ENCODE results near the gene DDX51. TPM values are rescaled to one million over a fixed set of nuclear protein-coding genes. Genes with fewer than 3 reads are reported as not detected.
"Not testable (repeated sequence)": the region's sequence is repeated elsewhere in the genome, so short reads cannot be mapped to it uniquely, and the experiment has no call there.

Gene DDX51
- total RNA-seq, 1 donor from 2014 or later, result 7.5 TPM

GRCh38 chr12:132140918-132141841, 2.9 kb downstream of the DDX51 start:
- no peak for DNase-seq (ENCODE audit: low spot score)

GRCh38 chr12:132140501-132140900, 3.6 kb downstream of the DDX51 start:
- no peak for DNase-seq (ENCODE audit: low spot score)

- no peak for DNase-seq (ENCODE audit: low spot score)
Measured at GRCh38 chr12:132139912-132140311, 4.2 kb downstream of the DDX51 start.

GRCh38 chr12:132138941-132139871, 4.9 kb downstream of the DDX51 start:
- DNase-seq (ENCODE audit: low spot score), result no peak

GRCh38 chr12:132137483-132138125, 6.5 kb downstream of the DDX51 start:
- DNase-seq (ENCODE audit: low spot score), result no peak

- not testable (repeated sequence) for DNase-seq (ENCODE audit: low spot score)
Measured at GRCh38 chr12:132136226-132136625, 7.9 kb downstream of the DDX51 start.

- DNase-seq (ENCODE audit: low spot score), result not testable (repeated sequence)
Measured at GRCh38 chr12:132134653-132135183, 9.4 kb downstream of the DDX51 start.

- DNase-seq (ENCODE audit: low spot score), result no peak
Measured at GRCh38 chr12:132133952-132134652, 10.0 kb downstream of the DDX51 start.

- no peak for DNase-seq (ENCODE audit: low spot score)
Measured at GRCh38 chr12:132132609-132133430, 11.3 kb downstream of the DDX51 start.

- no peak for DNase-seq (ENCODE audit: low spot score)
Measured at GRCh38 chr12:132131952-132132351, 12.2 kb downstream of the DDX51 start.

GRCh38 chr12:132131229-132131628, 12.9 kb downstream of the DDX51 start:
- DNase-seq (ENCODE audit: low spot score), result no peak

GRCh38 chr12:132130690-132131089, 13.4 kb downstream of the DDX51 start:
- no peak for DNase-seq (ENCODE audit: low spot score)

GRCh38 chr12:132129007-132129406, 15.1 kb downstream of the DDX51 start:
- no peak for DNase-seq (ENCODE audit: low spot score)

- no peak for DNase-seq (ENCODE audit: low spot score)
Measured at GRCh38 chr12:132127041-132127440, 17.1 kb downstream of the DDX51 start.

GRCh38 chr12:132125736-132126135, 18.4 kb downstream of the DDX51 start:
- DNase-seq (ENCODE audit: low spot score), result no peak

GRCh38 chr12:132124766-132125425, 19.2 kb downstream of the DDX51 start:
- DNase-seq (ENCODE audit: low spot score), result no peak

- no peak for DNase-seq (ENCODE audit: low spot score)
Measured at GRCh38 chr12:132123970-132124765, 20.0 kb downstream of the DDX51 start.

GRCh38 chr12:132121283-132121682, 22.8 kb downstream of the DDX51 start:
- DNase-seq (ENCODE audit: low spot score), result no peak

GRCh38 chr12:132118876-132119275, 25.2 kb downstream of the DDX51 start:
- DNase-seq (ENCODE audit: low spot score), result no peak

All from umbilical cord (tissue), 2 donors.